Esophagus muscularis mucosa (tissue), 4 donors: Measurements from ENCODE around the gene COX7A2. TPM values are rescaled to one million over a fixed set of nuclear protein-coding genes. Genes with fewer than 3 reads are reported as not detected.

Source experiments
- DNase-seq: peaks from one replicate; pipeline ENCODE4 v3.0.0-alpha.2; 2017; ENCODE audit errors: extremely low spot score
- H3K27ac ChIP-seq, 4 donors: fragments of 200-600 bp; sonication (generic); replicated peaks in 1 of 4; 1 replicate in 3 of 4; 2 replicates in 1 of 4; pipeline ENCODE4 v1.5.1; 2016 to 2019; ENCODE audit warnings: mild to moderate bottlenecking in 1 of 4
- H3K27me3 ChIP-seq, 4 donors: fragments of 200-600 bp; sonication (generic); one replicate each; pipeline versions ENCODE4 v1.5.1 to v1.6.0; 2016 to 2019
- H3K36me3 ChIP-seq, 4 donors: fragments of 200-600 bp; sonication (generic); one replicate each; pipeline ENCODE4 v1.5.1; 2016 to 2019
- H3K4me1 ChIP-seq, 4 donors: fragments of 200-600 bp; sonication (generic); one replicate each; pipeline ENCODE4 v1.5.1; 2016 to 2019
- H3K4me3 ChIP-seq, 4 donors: fragments of 200-600 bp; sonication (generic); 1 replicate in 2 of 4; 2 replicates in 2 of 4; pipeline ENCODE4 v1.5.1; 2016 to 2019; ENCODE audit warnings: mild to moderate bottlenecking in 4 of 4, moderate library complexity in 1 of 4
- H3K9me3 ChIP-seq, 4 donors: fragments of 200-600 bp; sonication (generic); 1 replicate in 3 of 4; 2 replicates in 1 of 4; pipeline ENCODE4 v1.5.1; 2016 to 2019
- EP300 ChIP-seq: sonication (generic); formaldehyde crosslinking; IDR thresholded peaks from one replicate; pipeline ENCODE4 v1.6.1; 2017; ENCODE audit warnings: antibody characterized with exemption
- POLR2A ChIP-seq: fragments of 450-650 bp; IDR thresholded peaks from one replicate; pipeline ENCODE4 v1.6.1; 2017; ENCODE audit warnings: antibody characterized with exemption, moderate library complexity, mild to moderate bottlenecking, low read depth
- POLR2AphosphoS5 ChIP-seq, 2 donors: sonication (generic); formaldehyde crosslinking; IDR thresholded peaks; one replicate each; pipeline ENCODE4 v1.6.1; 2017; ENCODE audit warnings: antibody characterized with exemption in 2 of 2
- WGBS: methylation state at CpG from one replicate; pipeline ENCODE4 v1.1.5; 2018; 5-methylcytosine and 5-hydroxymethylcytosine counted together
- intact Hi-C: fragments of 100-400 bp; cut with DNase I; formaldehyde crosslinking; loops from one replicate; pipeline ENCODE4 v1.15.1; 2023
- total RNA-seq, 4 donors: library from RNA; depleted of rRNA; stranded (reverse); fragments of >200 nt; gene quantifications; one replicate each; pipeline versions ENCODE4 v1.1.0 to v1.2.1, GENCODE V29; 2016
- TF ChIP-seq, protein P1 (sequence below), 3 experiments: fragments of 200-600 bp in 2 of 3; fragments of 450-650 bp in 1 of 3; sonication (generic) in 2 of 3; IDR thresholded peaks; one replicate each; pipeline ENCODE4 v1.5.1; 2017 to 2019; ENCODE audit warnings: antibody characterized with exemption in 3 of 3, mild to moderate bottlenecking in 2 of 3, moderate library complexity in 1 of 3

Gene COX7A2
- total RNA-seq, 4 donors from 2014 or later, result 126 to 480 (median 300) TPM

DNA sequence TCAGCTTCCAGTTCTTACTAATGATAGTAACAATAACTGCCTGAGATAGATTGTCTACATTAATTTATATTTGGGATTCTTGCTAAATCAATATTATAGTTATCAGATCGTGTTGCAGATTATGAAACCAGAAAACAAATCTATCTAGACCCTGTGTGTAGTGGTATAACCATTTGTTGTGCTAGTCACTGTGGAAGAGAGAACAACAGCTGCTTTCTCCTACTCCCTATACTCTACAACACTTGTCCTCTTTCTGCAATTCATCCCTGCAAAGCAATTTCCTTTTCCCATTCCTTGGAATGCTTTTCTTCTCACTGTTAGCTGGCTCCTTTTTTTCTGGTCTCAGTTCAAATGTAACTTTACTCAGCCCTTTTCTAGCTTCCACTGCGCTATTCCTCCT, 8.3 kb downstream of the COX7A2 start:
- intact Hi-C loops, result no loop called here
- 83% methylated on average over 2 of the region's 2 CpGs for WGBS

DNA sequence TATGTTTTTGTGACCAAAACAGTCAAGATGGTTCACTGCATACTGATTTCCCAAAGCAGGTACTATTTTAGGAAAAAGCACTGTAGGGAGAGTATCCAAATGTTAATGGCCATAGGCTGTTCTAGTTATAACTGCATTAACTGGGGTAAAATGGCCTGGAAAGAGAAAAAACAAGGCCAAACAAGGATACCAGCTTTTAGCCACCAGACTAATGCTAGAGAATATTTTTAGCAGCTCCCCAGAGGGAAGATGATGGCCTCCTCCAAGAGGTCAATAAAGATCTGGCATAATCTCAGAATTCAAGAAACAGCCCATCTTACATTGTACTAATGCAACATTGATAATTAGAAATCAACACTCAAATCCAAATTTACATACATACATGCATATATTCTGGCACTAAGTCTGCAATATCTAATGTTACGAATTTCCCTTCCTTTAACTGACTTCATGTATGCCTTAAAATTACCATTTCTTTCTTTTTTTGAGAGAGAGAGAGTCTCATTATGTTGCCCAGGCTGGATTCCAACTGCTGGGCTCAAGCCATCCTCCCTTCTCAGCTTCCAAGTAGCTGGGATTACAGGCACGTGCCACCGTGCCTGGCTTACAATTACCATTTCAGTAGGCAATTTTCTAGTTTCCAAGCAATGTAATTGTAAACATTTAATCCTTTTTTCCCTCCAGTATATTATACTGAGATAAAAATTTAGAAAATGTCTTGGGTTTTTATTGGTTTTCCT, 9.3 kb downstream of the COX7A2 start:
- peaks cover 3 to 16% (median 12%) of the 10 kb centered on the region in 4 donors for H3K4me1 ChIP-seq
- H3K27ac ChIP-seq, result no peak overlapping the region
- no peaks in the 10 kb centered on the region for H3K9me3 ChIP-seq
- WGBS, result 53% methylated on average over 3 of the region's 3 CpGs
- no peak overlapping the region for H3K4me3 ChIP-seq
- peaks cover 17 to 35% (median 28%) of the 10 kb centered on the region in 4 donors for H3K36me3 ChIP-seq
- intact Hi-C loops, result no loop called here
- no peaks in the 10 kb centered on the region for H3K27me3 ChIP-seq
- DNase-seq, result no peak
- TF ChIP-seq EP300, result no peak
- no peak for TF ChIP-seq POLR2AphosphoS5 (IDR thresholded peaks at IDR 0.05)
- TF ChIP-seq POLR2A, result no peak
- TF ChIP-seq, protein P1, sequence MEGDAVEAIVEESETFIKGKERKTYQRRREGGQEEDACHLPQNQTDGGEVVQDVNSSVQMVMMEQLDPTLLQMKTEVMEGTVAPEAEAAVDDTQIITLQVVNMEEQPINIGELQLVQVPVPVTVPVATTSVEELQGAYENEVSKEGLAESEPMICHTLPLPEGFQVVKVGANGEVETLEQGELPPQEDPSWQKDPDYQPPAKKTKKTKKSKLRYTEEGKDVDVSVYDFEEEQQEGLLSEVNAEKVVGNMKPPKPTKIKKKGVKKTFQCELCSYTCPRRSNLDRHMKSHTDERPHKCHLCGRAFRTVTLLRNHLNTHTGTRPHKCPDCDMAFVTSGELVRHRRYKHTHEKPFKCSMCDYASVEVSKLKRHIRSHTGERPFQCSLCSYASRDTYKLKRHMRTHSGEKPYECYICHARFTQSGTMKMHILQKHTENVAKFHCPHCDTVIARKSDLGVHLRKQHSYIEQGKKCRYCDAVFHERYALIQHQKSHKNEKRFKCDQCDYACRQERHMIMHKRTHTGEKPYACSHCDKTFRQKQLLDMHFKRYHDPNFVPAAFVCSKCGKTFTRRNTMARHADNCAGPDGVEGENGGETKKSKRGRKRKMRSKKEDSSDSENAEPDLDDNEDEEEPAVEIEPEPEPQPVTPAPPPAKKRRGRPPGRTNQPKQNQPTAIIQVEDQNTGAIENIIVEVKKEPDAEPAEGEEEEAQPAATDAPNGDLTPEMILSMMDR (IDR thresholded peaks at IDR 0.05), result no peak

More for the DNA sequence above, 8.3 kb downstream of the COX7A2 start:
- Histone ChIP-seq H3K27ac (no peak overlapping the region), H3K9me3 (no peaks in the 10 kb centered on the region), H3K36me3 (peaks cover 23 to 45% (median 38%) of the 10 kb centered on the region in 4 donors), H3K27me3 (no peaks in the 10 kb centered on the region), H3K4me1 (peaks cover 3 to 18% (median 12%) of the 10 kb centered on the region in 4 donors), H3K4me3 (no peak overlapping the region)
- no peak for TF ChIP-seq EP300
- no peak for TF ChIP-seq POLR2AphosphoS5 (IDR thresholded peaks at IDR 0.05)
- TF ChIP-seq, protein P1 (IDR thresholded peaks at IDR 0.05), result no peak
- TF ChIP-seq POLR2A, result no peak
- DNase-seq, result no peak

DNA sequence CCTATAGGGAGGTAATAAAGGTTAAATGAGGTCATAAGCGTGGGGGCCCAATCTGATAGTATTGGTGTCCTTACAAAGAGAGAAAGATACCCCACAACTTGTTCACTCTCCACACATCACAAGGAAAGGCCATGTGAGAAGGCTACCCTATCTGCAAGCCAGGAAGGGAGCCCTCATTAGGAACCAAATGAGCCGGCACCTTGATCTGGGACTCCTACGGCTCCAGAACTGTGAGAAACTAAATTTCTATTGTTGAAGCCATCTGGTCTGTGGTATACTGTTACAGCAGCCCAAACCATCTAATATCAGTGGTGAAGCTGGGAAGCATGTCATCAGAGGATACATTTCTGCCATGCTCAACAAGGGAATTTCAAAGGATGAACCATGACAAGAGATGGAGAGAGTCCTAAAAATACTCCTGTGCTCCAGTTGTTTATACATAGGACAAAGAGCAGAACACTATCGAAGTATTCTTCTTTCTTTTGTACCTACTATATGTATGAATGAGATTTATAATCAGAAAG, 10.4 kb downstream of the COX7A2 start:
- Histone ChIP-seq H3K4me3 (no peak overlapping the region), H3K27me3 (no peaks in the 10 kb centered on the region), H3K4me1 (peaks cover 3 to 16% (median 12%) of the 10 kb centered on the region in 4 donors), H3K9me3 (no peaks in the 10 kb centered on the region), H3K27ac (no peak overlapping the region), H3K36me3 (peaks cover 10 to 24% (median 20%) of the 10 kb centered on the region in 4 donors)
- intact Hi-C loops, result no loop called here
- 91% methylated on average over 4 of the region's 4 CpGs for WGBS
- TF ChIP-seq, protein P1 (IDR thresholded peaks at IDR 0.05), result no peak
- TF ChIP-seq EP300 (no peak), POLR2AphosphoS5 (IDR thresholded peaks at IDR 0.05) (no peak), POLR2A (no peak)
- DNase-seq, result no peak

DNA sequence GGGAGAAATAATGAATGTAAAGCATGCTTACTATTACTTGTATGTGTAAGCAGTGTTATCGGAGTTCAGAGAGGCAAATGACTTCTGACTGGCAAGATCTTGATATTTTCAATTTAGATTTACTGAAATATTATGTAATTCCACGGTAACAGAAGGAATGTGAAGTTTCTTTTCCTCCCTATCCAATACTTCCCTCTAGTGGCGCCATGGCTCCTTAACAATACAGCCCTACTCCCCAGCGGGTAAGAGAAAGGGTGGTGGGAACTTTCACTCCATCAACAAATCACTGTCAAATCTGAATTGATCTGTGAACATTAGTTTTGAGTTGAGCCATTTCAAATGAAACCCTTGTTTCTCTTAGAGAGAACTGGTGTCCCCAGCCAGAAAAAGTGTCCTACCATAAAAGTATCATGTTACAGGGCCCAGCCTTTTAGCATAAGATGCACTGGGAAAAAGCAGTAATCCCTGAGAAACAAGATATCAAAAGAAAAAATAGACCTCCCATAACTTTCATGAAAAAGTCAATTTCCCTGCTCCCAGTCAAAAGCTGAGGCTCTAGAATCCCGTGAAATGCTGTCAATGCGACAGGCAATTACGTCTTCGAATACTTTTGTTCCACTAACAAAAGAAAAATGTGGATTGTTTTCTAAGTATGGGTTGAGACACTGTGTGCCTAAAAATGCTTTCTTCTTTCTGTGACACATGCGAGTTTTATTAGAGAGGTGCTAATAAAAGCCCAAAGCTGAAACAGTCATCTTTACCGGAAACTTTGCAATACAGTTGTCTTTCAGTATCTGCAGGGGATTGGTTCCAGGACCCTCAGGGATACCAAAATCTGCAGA, 12.9 kb downstream of the COX7A2 start:
- TF ChIP-seq, protein P1 (IDR thresholded peaks at IDR 0.05), result peak; percentile 65 to 77 (median 66)
- no peak for TF ChIP-seq EP300
- Histone ChIP-seq H3K27me3 (no peaks in the 10 kb centered on the region), H3K4me1 (peaks cover 3 to 16% (median 12%) of the 10 kb centered on the region in 4 donors), H3K4me3 (peak overlapping the region in 3 of 4 donors; percentile 19 to 28 (median 26)), H3K27ac (no peak overlapping the region), H3K36me3 (peaks cover 0 to 2% (median 0%) of the 10 kb centered on the region in 4 donors), H3K9me3 (no peaks in the 10 kb centered on the region)
- 60% methylated on average over 10 of the region's 10 CpGs for WGBS
- no peak for DNase-seq
- intact Hi-C loops, result no loop called here
